ENCODE measurements around the gene ZMAT3.

Gene ZMAT3

DNA sequence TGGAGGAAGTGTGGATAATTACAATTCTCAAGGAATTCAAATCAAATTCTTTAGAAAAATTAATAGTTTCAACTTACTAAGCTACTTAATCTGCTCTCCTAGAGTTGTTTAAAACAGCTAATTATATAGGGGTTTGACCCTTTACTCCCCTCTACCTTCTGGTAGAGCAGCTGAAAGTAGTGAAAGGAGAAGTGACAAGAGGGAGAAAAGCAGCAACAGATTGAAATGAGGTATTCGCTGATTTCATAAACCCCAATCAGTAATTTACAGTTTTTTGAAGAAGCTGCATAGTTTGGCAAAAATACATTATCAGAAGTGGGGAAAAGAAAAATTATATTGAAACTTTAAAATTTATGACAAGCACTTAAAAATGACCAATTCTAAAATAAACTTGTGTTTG, 52.8 kb downstream of the ZMAT3 start:
- no peak for DNase-seq

DNA sequence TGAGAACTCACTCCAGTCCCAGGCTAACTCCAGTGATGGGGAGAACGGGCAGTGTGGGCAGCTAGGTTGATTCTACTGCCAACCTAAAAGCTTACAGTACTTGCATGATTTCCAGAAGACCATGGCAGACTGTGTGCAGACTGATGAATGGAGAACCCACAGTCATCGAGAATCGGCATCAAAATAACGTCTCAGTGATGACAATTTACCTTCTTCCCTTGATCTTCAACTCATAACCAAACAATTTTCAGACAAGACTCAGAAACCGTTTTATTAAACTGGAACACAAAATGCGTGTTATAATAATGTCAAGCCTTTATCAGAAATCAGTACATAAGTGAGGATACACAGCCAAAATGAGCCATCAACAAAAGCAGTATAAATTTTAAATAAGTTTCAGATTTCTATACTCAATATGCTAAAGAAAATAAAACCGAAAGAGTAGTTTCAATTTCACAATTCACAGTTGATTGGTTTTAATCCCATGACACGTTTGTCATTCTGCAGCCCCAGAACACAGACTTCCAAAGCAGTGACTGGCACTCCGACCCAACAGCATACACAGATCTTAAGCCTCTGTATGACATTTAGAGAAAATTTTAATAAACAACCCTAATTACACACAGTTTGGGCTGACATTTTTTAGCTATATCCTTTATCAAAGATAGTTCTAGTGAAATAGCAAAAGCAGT, 54.5 kb downstream of the ZMAT3 start:
- no peak for DNase-seq

DNA sequence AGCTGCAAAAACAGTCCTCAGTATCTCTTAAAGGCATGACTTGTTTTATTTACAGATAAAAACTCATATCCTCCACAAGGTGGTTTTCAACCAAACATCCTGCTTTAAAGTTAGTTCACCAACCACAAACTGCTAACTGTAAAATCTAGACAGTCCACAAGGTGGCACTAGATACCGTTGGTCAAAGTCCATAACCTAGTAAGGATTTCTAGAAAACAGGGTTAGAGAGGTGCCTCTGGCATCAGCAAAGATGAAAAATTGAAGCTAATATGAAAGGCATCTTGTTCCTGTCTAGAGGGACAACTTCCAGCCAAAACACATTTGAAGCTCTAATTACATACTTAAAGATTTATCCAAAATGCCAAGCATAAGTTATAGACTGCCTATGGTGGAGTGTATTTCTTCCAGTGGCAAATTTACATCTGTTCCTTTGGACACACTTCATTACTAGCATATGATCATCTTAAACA, 56.0 kb downstream of the ZMAT3 start:
- peak; percentile 67 for DNase-seq

DNA sequence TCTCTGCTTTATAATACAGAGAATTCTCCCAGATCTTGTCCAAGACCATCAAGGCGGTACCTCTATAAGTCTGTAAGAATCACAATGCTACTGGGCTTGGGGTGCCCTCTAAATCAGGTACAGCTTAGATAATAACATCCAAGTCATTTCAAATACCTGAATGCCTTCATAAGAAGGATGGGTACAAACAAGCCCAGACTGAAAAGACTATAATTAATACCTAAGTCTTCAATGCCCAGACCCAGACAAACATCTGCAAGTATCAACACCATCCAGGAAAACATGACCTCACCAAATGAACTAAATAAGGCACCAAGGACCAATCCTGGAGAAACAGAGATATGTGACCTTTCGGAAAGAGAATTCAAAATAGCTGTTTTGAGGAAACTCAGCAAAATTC, 65.9 kb downstream of the ZMAT3 start:
- DNase-seq: no peak

DNA sequence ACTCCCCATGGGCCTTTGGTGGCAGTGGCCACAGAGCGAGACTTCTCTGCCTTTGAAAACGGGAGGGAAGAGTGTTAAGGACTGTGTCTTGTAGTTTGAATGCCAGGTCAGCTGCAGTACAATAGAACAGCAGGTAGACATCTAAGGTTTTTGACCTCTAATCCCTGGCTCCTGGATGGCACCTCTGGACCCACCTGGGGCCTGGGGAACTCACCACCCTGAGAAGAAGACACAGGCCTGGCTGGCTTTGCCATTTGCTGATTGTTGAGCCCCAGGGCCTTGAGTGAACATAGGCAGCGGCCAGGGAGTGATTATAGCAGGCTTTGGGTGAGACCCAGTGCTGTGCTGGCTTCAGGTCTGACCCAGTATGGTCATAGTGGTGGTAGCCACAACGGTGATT, 66.4 kb downstream of the ZMAT3 start:
- DNase-seq: no peak

DNA sequence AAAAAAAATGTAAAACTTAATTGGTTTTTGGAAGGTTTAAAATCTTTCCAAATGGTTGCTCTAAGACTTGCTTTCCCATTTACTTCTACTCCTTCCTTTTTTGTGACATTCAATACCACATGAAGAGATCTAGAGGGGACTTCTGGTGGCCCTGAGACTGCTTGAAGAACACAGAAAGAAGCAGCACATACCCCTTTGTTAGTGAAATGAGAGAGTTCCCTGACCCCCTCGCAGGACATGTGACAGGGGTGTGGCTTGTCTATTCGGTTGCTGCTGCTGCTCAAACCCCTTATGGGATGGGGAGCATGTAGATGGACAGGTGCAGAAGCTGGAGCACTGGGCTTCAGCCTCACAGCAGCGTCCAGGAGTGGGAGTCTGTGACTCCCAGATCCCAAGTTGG, 71.0 kb downstream of the ZMAT3 start:
- DNase-seq: no peak

- no peak for DNase-seq
Observed at GRCh38 chr3:179000144-179000543, 71.5 kb downstream of the ZMAT3 start.

- no peak for DNase-seq
Observed at GRCh38 chr3:178996399-178996798, 75.2 kb downstream of the ZMAT3 start.

GRCh38 chr3:178990293-178990692, 81.3 kb downstream of the ZMAT3 start:
- no peak for DNase-seq

GRCh38 chr3:178989821-178990220, 81.8 kb downstream of the ZMAT3 start:
- no peak for DNase-seq

GRCh38 chr3:178987745-178988144, 83.9 kb downstream of the ZMAT3 start:
- DNase-seq: no peak

- DNase-seq: no peak
Observed at GRCh38 chr3:178986456-178986855, 85.2 kb downstream of the ZMAT3 start.

- DNase-seq: no peak
Observed at GRCh38 chr3:178982137-178982536, 89.5 kb downstream of the ZMAT3 start.

- no peak for DNase-seq
Observed at GRCh38 chr3:178975320-178975719, 96.3 kb downstream of the ZMAT3 start.

DNA sequence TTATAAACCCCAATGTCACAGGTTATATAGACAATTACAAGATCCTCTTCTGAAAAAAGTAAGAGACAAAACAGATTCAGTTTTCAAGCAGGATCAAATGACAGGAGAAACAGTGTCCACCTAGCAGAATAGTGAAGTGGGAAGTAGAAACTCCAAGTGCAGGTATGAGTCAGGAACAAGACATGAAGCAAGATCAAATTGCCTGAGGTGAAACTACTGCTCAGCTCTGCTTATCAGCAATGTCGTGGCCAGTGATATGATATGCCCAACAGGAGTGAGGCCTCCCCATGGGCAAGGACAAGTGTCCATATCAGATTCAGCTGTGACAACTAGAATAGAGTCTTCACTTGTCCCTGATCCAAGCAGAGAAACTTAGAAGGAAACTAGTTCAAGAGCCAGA, 100.0 kb downstream of the ZMAT3 start:
- DNase-seq: no peak

GRCh38 chr3:178969004-178969700, 102.5 kb downstream of the ZMAT3 start:
- no peak for DNase-seq
